HCT116 (cell line): ENCODE data around the gene TGM2.

ENCODE experiments used
- ELF1 ChIP-seq: IDR thresholded peaks from 2 replicates; pipeline ENCODE4 v1.6.1; 2012; ENCODE audit warnings: low read depth, borderline replicate concordance
- EZH2 ChIP-seq: fragments of 200-600 bp; sonication (generic); IDR thresholded peaks from 2 replicates; pipeline ENCODE4 v1.6.1; 2017; ENCODE audit warnings: antibody characterized with exemption, mixed run types
- FOSL1 ChIP-seq: IDR thresholded peaks from 2 replicates; pipeline ENCODE4 v1.6.1; 2012; ENCODE audit warnings: low read depth
- POLR2A ChIP-seq: IDR thresholded peaks from 2 replicates; pipeline ENCODE4 v1.7.0; 2011; ENCODE audit warnings: borderline replicate concordance; ENCODE audit not compliant: insufficient read depth, insufficient read length; ENCODE audit errors: extremely low read depth
- SRF ChIP-seq: IDR thresholded peaks from 2 replicates; pipeline ENCODE4 v1.6.1; 2012; ENCODE audit warnings: low read depth
- YY1 ChIP-seq: IDR thresholded peaks from 2 replicates; pipeline ENCODE4 v1.6.1; 2011; ENCODE audit warnings: low read length, low read depth, moderate library complexity, mild to moderate bottlenecking; ENCODE audit not compliant: insufficient replicate concordance; ENCODE audit errors: extremely low read depth
- TF ChIP-seq, protein P1 (sequence below): IDR thresholded peaks from 2 replicates; pipeline ENCODE4 v1.6.1; 2012
- TF ChIP-seq, protein P2 (sequence below), 3 experiments: fragments of 200-600 bp in 1 of 3; sonication (generic) in 1 of 3; IDR thresholded peaks in 2 of 3; conservative IDR thresholded peaks in 1 of 3; 2 replicates each; pipeline ENCODE4 v1.5.1; 2012 to 2017; ENCODE audit warnings: low read depth in 2 of 3, low read length in 2 of 3, antibody characterized with exemption in 1 of 3, borderline replicate concordance in 1 of 3, control low read depth in 1 of 3, mild to moderate bottlenecking in 1 of 3, mixed read lengths in 1 of 3, mixed run types in 1 of 3, moderate library complexity in 1 of 3; ENCODE audit not compliant: insufficient read depth in 1 of 3
- TF ChIP-seq, protein P3 (sequence below): IDR thresholded peaks from 2 replicates; pipeline ENCODE4 v1.6.1; 2012

DNA sequence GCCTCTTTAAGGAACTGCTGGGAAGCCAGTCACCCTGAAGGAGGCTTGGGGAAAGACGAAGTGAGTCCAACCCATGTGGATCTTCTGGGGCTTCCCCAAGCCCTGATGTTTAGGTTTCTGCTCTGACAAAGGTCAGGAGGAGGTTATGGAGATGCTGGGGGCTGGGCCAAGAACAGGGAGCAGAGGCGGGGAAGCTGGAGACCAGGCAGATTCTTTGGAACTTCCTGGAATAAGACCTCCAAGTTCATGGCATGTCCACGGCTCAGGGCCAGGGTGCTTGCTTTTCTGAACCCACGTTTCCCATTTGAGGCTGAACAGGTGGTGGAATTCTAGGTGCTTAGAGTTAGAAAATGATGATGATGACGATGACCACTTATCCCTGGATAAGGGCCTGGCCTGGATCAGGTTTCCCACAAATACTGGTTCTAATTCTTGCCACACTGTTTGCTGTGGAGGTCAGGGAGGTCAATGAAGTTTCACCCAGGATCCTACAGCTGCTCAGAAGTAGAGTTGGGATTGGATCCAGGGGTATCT lies 30.0 kb upstream of the TGM2 start:
- no peak for TF ChIP-seq POLR2A
- TF ChIP-seq, protein P1, sequence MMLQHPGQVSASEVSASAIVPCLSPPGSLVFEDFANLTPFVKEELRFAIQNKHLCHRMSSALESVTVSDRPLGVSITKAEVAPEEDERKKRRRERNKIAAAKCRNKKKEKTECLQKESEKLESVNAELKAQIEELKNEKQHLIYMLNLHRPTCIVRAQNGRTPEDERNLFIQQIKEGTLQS: no peak
- TF ChIP-seq ELF1: no peak
- no peak for TF ChIP-seq SRF
- TF ChIP-seq, protein P2, sequence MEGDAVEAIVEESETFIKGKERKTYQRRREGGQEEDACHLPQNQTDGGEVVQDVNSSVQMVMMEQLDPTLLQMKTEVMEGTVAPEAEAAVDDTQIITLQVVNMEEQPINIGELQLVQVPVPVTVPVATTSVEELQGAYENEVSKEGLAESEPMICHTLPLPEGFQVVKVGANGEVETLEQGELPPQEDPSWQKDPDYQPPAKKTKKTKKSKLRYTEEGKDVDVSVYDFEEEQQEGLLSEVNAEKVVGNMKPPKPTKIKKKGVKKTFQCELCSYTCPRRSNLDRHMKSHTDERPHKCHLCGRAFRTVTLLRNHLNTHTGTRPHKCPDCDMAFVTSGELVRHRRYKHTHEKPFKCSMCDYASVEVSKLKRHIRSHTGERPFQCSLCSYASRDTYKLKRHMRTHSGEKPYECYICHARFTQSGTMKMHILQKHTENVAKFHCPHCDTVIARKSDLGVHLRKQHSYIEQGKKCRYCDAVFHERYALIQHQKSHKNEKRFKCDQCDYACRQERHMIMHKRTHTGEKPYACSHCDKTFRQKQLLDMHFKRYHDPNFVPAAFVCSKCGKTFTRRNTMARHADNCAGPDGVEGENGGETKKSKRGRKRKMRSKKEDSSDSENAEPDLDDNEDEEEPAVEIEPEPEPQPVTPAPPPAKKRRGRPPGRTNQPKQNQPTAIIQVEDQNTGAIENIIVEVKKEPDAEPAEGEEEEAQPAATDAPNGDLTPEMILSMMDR (IDR thresholded peaks at IDR 0.05 in 2 of 3, conservative IDR thresholded peaks at IDR 0.05 in 1 of 3; ENCODE audit: borderline replicate concordance in 1 of 3, insufficient read depth in 1 of 3, low read depth in 2 of 3, low read length in 2 of 3): no peak
- TF ChIP-seq YY1: no peak
- TF ChIP-seq, protein P3, sequence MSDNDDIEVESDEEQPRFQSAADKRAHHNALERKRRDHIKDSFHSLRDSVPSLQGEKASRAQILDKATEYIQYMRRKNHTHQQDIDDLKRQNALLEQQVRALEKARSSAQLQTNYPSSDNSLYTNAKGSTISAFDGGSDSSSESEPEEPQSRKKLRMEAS: no peak
- TF ChIP-seq FOSL1: no peak
- no peak for TF ChIP-seq EZH2
